Loucy (cell line): ENCODE measurements around the gene SCMH1.

ENCODE experiments used
- CTCF ChIP-seq: fragments of 200-600 bp; sonication (generic); conservative IDR thresholded peaks from 2 replicates; pipeline ENCODE4 v1.5.1; 2014; ENCODE audit warnings: mild to moderate bottlenecking, antibody characterized with exemption, low read length
- EZH2phosphoT487 ChIP-seq: fragments of 200-600 bp; IDR thresholded peaks from 2 replicates; pipeline ENCODE4 v1.6.1; 2018; ENCODE audit warnings: antibody characterized with exemption, mild to moderate bottlenecking, moderate library complexity, borderline replicate concordance

GRCh38 chr1:41005876-41006275 lies 236.2 kb downstream of the SCMH1 start:
- no peak for TF ChIP-seq CTCF
- no peak for TF ChIP-seq EZH2phosphoT487
